Muscle of leg (tissue), 11 donors: ENCODE data around the gene RTP3. TPM values are rescaled to one million over a fixed set of nuclear protein-coding genes. Genes with fewer than 3 reads are reported as not detected.
A peak's percentile ranks its signal among the peaks of the same experiment; 100 is the strongest.
"Not testable (repeated sequence)": the region's sequence is repeated elsewhere in the genome, so short reads cannot be mapped to it uniquely, and the experiment has no call there.

Experiments used
- DNase-seq: peaks from one replicate; pipeline ENCODE4 v3.0.0; 2013
- H3K27ac ChIP-seq: one replicate; pipeline ENCODE4 v1.5.1; 2013; ENCODE audit warnings: mild to moderate bottlenecking, low read length, control low read depth
- H3K27me3 ChIP-seq: one replicate; pipeline ENCODE4 v1.6.1; 2013; ENCODE audit warnings: low read length; ENCODE audit not compliant: control insufficient read depth, insufficient read depth
- H3K36me3 ChIP-seq: one replicate; pipeline ENCODE4 v1.6.1; 2013; ENCODE audit warnings: low read length; ENCODE audit not compliant: control insufficient read depth, insufficient read depth
- H3K4me1 ChIP-seq: one replicate; pipeline ENCODE4 v1.6.1; 2013; ENCODE audit warnings: low read length; ENCODE audit not compliant: control insufficient read depth, insufficient read depth
- H3K4me3 ChIP-seq: one replicate; pipeline ENCODE4 v1.5.1; 2013; ENCODE audit warnings: low read length, control low read depth
- H3K9me3 ChIP-seq: replicated peaks from 2 replicates; pipeline ENCODE4 v1.6.1; 2013; ENCODE audit warnings: low read depth, low read length; ENCODE audit not compliant: control insufficient read depth
- WGBS: methylation state at CpG from one replicate; pipeline ENCODE4 v1.1.5; 2013; ENCODE audit warnings: missing lambda C conversion rate; ENCODE audit not compliant: insufficient coverage; 5-methylcytosine and 5-hydroxymethylcytosine counted together
- polyA plus RNA-seq, 8 donors: library from polyadenylated mRNA; unstranded; fragments of 120-200 nt; gene quantifications; one replicate each; pipeline versions ENCODE4 v1.2.1 to v1.2.3, GENCODE V29; 2013; ENCODE audit warnings: inconsistent platforms in 1 of 8, low replicate concordance in 1 of 8; ENCODE audit not compliant: insufficient read length in 8 of 8, insufficient read depth in 1 of 8
- total RNA-seq: library from RNA; stranded (reverse); fragments of 120-200 nt; gene quantifications from one replicate; pipeline ENCODE4 v1.2.4, GENCODE V29; 2013

Gene RTP3
- total and polyA plus RNA-seq, 9 donors, result 0.04 to 0.09 TPM; not detected in 7

GRCh38 chr3:46489875-46490274, 7.9 kb upstream of the RTP3 start:
- 60% methylated on average over 1 of the region's 1 CpG for WGBS
- H3K27me3 ChIP-seq, result peaks cover 3% of the 10 kb centered on the region
- H3K27ac ChIP-seq, result no peak overlapping the region
- no peaks in the 10 kb centered on the region for H3K36me3 ChIP-seq
- H3K9me3 ChIP-seq, result no peaks in the 10 kb centered on the region
- no peak for DNase-seq
- no peak overlapping the region for H3K4me3 ChIP-seq
- H3K4me1 ChIP-seq, result peaks cover 21% of the 10 kb centered on the region

GRCh38 chr3:46490338-46491084, 7.3 kb upstream of the RTP3 start:
- peaks cover 3% of the 10 kb centered on the region for H3K27me3 ChIP-seq
- DNase-seq, result peak; percentile 23

GRCh38 chr3:46491089-46492070, 6.4 kb upstream of the RTP3 start:
- no peak for DNase-seq
- peak overlapping the region; percentile 55 for H3K27ac ChIP-seq
- H3K4me1 ChIP-seq, result peaks cover 12% of the 10 kb centered on the region
- 71% methylated on average over 6 of the region's 11 CpGs for WGBS
- no peak overlapping the region for H3K4me3 ChIP-seq
- H3K9me3 ChIP-seq, result no peaks in the 10 kb centered on the region
- peaks cover 3% of the 10 kb centered on the region for H3K27me3 ChIP-seq
- H3K36me3 ChIP-seq, result no peaks in the 10 kb centered on the region

More at GRCh38 chr3:46490338-46491084, 7.3 kb upstream of the RTP3 start:
- H3K4me1 ChIP-seq, result peaks cover 14% of the 10 kb centered on the region
- no peaks in the 10 kb centered on the region for H3K36me3 ChIP-seq
- H3K9me3 ChIP-seq, result no peaks in the 10 kb centered on the region
- 71% methylated on average over 1 of the region's 6 CpGs for WGBS
- peak overlapping the region; percentile 55 for H3K27ac ChIP-seq
- no peak overlapping the region for H3K4me3 ChIP-seq

- no peaks in the 10 kb centered on the region for H3K36me3 ChIP-seq
- WGBS, result 86% methylated on average over 4 of the region's 6 CpGs
These were observed 4.8 kb upstream of the RTP3 start for GRCh38 chr3:46492890-46493547.

GRCh38 chr3:46494491-46494890, 3.3 kb upstream of the RTP3 start:
- not testable (repeated sequence) for H3K27me3 ChIP-seq, H3K4me3 ChIP-seq, DNase-seq, H3K36me3 ChIP-seq, H3K27ac ChIP-seq, H3K9me3 ChIP-seq
- 97% methylated on average over 6 of the region's 33 CpGs for WGBS
- H3K4me1 ChIP-seq, result peaks cover 14% of the 10 kb centered on the region

More at GRCh38 chr3:46492890-46493547, 4.8 kb upstream of the RTP3 start:
- DNase-seq, result no peak
- Histone ChIP-seq H3K4me1 (peaks cover 12% of the 10 kb centered on the region), H3K9me3 (no peaks in the 10 kb centered on the region), H3K27me3 (peaks cover 6% of the 10 kb centered on the region), H3K4me3 (no peak overlapping the region), H3K27ac (no peak overlapping the region)

GRCh38 chr3:46495901-46496456, 1.8 kb upstream of the RTP3 start:
- H3K36me3 ChIP-seq, result no peaks in the 10 kb centered on the region

GRCh38 chr3:46496746-46497555, 825 bp upstream of the RTP3 start:
- H3K9me3 ChIP-seq, result no peaks in the 10 kb centered on the region
- no peaks in the 10 kb centered on the region for H3K36me3 ChIP-seq
- 57% methylated on average over 3 of the region's 9 CpGs for whole genome bisulfite sequencing
- H3K27me3 ChIP-seq, result peaks cover 3% of the 10 kb centered on the region
- peaks cover 24% of the 10 kb centered on the region for H3K4me1 ChIP-seq
- H3K4me3 ChIP-seq, result no peak overlapping the region
- DNase-seq, result peak; percentile 26
- no peak overlapping the region for H3K27ac ChIP-seq

More at GRCh38 chr3:46495901-46496456, 1.8 kb upstream of the RTP3 start:
- Histone ChIP-seq H3K4me3 (no peak overlapping the region), H3K9me3 (no peaks in the 10 kb centered on the region), H3K4me1 (peaks cover 18% of the 10 kb centered on the region), H3K27ac (no peak overlapping the region), H3K27me3 (peaks cover 3% of the 10 kb centered on the region)
- no peak for DNase-seq
- 50% methylated on average over 1 of the region's 5 CpGs for WGBS

GRCh38 chr3:46498916-46499519, 1.2 kb downstream of the RTP3 start:
- Histone ChIP-seq H3K4me3 (no peak overlapping the region), H3K27me3 (peaks cover 3% of the 10 kb centered on the region), H3K36me3 (no peaks in the 10 kb centered on the region), H3K4me1 (peaks cover 41% of the 10 kb centered on the region), H3K9me3 (no peaks in the 10 kb centered on the region), H3K27ac (no peak overlapping the region)
- 73% methylated on average over 1 of the region's 6 CpGs for WGBS
- DNase-seq, result no peak
